ENCODE data around the gene WLS. TPM values are rescaled to one million over a fixed set of nuclear protein-coding genes. Genes with fewer than 3 reads are reported as not detected.

Gene WLS
- total RNA-seq, 4 donors from 2014 or later: 44.1 to 160 (median 76.8) TPM

GRCh38 chr1:68228851-68229250 lies 3.5 kb downstream of the WLS start:
- intact Hi-C loops (cut with DNase I; ENCODE audit: low total_unique reads): no loop called here

GRCh38 chr1:68227598-68227997 lies 4.7 kb downstream of the WLS start:
- no peak overlapping the region for H3K27ac ChIP-seq
- H3K36me3 ChIP-seq: no peaks in the 10 kb centered on the region
- no peaks in the 10 kb centered on the region for H3K4me1 ChIP-seq
- H3K27me3 ChIP-seq: no peaks in the 10 kb centered on the region
- TF ChIP-seq CTCF (IDR thresholded peaks at IDR 0.05): no peak
- no peak for TF ChIP-seq POLR2A (IDR thresholded peaks at IDR 0.05)
- intact Hi-C loops (cut with DNase I; ENCODE audit: low total_unique reads): no loop called here
- no peaks in the 10 kb centered on the region for H3K9me3 ChIP-seq
- H3K4me3 ChIP-seq: no peak overlapping the region
- DNase-seq: no peak

More at GRCh38 chr1:68228851-68229250, 3.5 kb downstream of the WLS start:
- no peaks in the 10 kb centered on the region for H3K36me3 ChIP-seq
- no peak for DNase-seq
- no peaks in the 10 kb centered on the region for H3K4me1 ChIP-seq
- H3K9me3 ChIP-seq: no peaks in the 10 kb centered on the region
- no peak overlapping the region for H3K4me3 ChIP-seq
- H3K27ac ChIP-seq: peak overlapping the region; percentile 28 to 82
- TF ChIP-seq POLR2A (IDR thresholded peaks at IDR 0.05) (no peak), CTCF (IDR thresholded peaks at IDR 0.05) (no peak)
- no peaks in the 10 kb centered on the region for H3K27me3 ChIP-seq

GRCh38 chr1:68225781-68226180 lies 6.5 kb downstream of the WLS start:
- H3K27me3 ChIP-seq: no peaks in the 10 kb centered on the region
- intact Hi-C loops (cut with DNase I; ENCODE audit: low total_unique reads): no loop called here
- TF ChIP-seq POLR2A (IDR thresholded peaks at IDR 0.05) (no peak), CTCF (IDR thresholded peaks at IDR 0.05) (no peak)

GRCh38 chr1:68223687-68224086 lies 8.6 kb downstream of the WLS start:
- DNase-seq: peak in 1 of 2 donors; percentile 36
- H3K27me3 ChIP-seq: no peaks in the 10 kb centered on the region
- H3K4me3 ChIP-seq: no peak overlapping the region
- TF ChIP-seq POLR2A (IDR thresholded peaks at IDR 0.05) (no peak), CTCF (IDR thresholded peaks at IDR 0.05) (no peak)
- intact Hi-C loops (cut with DNase I; ENCODE audit: low total_unique reads): no loop called here
- no peaks in the 10 kb centered on the region for H3K9me3 ChIP-seq
- H3K36me3 ChIP-seq: no peaks in the 10 kb centered on the region
- no peaks in the 10 kb centered on the region for H3K4me1 ChIP-seq
- peak overlapping the region in 1 of 2 donors; percentile 31 for H3K27ac ChIP-seq

More at GRCh38 chr1:68225781-68226180, 6.5 kb downstream of the WLS start:
- Histone ChIP-seq H3K36me3 (no peaks in the 10 kb centered on the region), H3K27ac (no peak overlapping the region), H3K9me3 (no peaks in the 10 kb centered on the region), H3K4me3 (no peak overlapping the region), H3K4me1 (no peaks in the 10 kb centered on the region)
- DNase-seq: no peak

GRCh38 chr1:68221980-68222373 lies 10.3 kb downstream of the WLS start:
- DNase-seq: no peak
- no peaks in the 10 kb centered on the region for H3K9me3 ChIP-seq
- intact Hi-C loops (cut with DNase I; ENCODE audit: low total_unique reads): no loop called here
- no peak overlapping the region for H3K4me3 ChIP-seq
- H3K27ac ChIP-seq: peak overlapping the region; percentile 13 to 41
- no peak for TF ChIP-seq CTCF (IDR thresholded peaks at IDR 0.05)
- H3K36me3 ChIP-seq: no peaks in the 10 kb centered on the region
- no peaks in the 10 kb centered on the region for H3K27me3 ChIP-seq
- no peaks in the 10 kb centered on the region for H3K4me1 ChIP-seq
